OCI-LY7 (cell line): ENCODE measurements around the gene SEMA7A. TPM values are rescaled to one million over a fixed set of nuclear protein-coding genes. Genes with fewer than 3 reads are reported as not detected.

Source experiments
- BruUV-seq: library from RNA; stranded (reverse); fragments of 400-500 nt; replicated peaks from 2 replicates; lab custom pipeline; 2021; lab: Mats Ljungman, UMichigan
- CTCF ChIA-PET: fragments of 300-600 bp; sonication (Branson Sonifier 250); formaldehyde crosslinking; loops from one replicate; lab custom pipeline; 2022; ENCODE audit warnings: antibody characterized with exemption; ENCODE audit not compliant: unreplicated experiment; lab: Charles Lee
- POLR2A ChIA-PET: fragments of 300-600 bp; sonication (Branson Sonifier 250); formaldehyde crosslinking; loops from one replicate; lab custom pipeline; 2022; ENCODE audit warnings: antibody characterized with exemption; lab: Charles Lee
- DNase-seq: peaks from one replicate; pipeline ENCODE4 v3.0.0-alpha.2; 2015; ENCODE audit warnings: low spot score
- H2AFZ ChIP-seq: fragments of 200-600 bp; sonication (generic), shearing (Covaris generic); 2 replicates; pipeline ENCODE4 v1.6.1; 2014; ENCODE audit warnings: mild to moderate bottlenecking, antibody characterized with exemption, low read length, moderate library complexity
- H3K27ac ChIP-seq: fragments of 200-600 bp; sonication (generic); 2 replicates; pipeline ENCODE4 v1.5.1; 2014; ENCODE audit warnings: mixed run types, low read depth, mild to moderate bottlenecking, moderate library complexity, low read length, inconsistent platforms; ENCODE audit not compliant: poor library complexity, severe bottlenecking
- H3K36me3 ChIP-seq: fragments of 200-600 bp; sonication (generic); 2 replicates; pipeline ENCODE4 v1.6.1; 2014; ENCODE audit warnings: mild to moderate bottlenecking, antibody characterized with exemption, low read length, moderate library complexity, mixed read lengths; ENCODE audit not compliant: insufficient read depth
- H3K4me1 ChIP-seq: fragments of 200-600 bp; sonication (generic); 2 replicates; pipeline ENCODE4 v1.5.1; 2014; ENCODE audit warnings: mild to moderate bottlenecking, low read length; ENCODE audit not compliant: insufficient read depth, poor library complexity, severe bottlenecking
- H3K4me2 ChIP-seq: fragments of 200-600 bp; sonication (generic); 2 replicates; pipeline ENCODE4 v1.6.1; 2014; ENCODE audit warnings: mild to moderate bottlenecking, low read length
- H3K4me3 ChIP-seq: fragments of 200-600 bp; sonication (generic); 2 replicates; pipeline ENCODE4 v1.5.1; 2014; ENCODE audit warnings: mild to moderate bottlenecking, low read depth, low read length; ENCODE audit not compliant: poor library complexity, severe bottlenecking
- H3K79me2 ChIP-seq: fragments of 200-600 bp; sonication (generic); 2 replicates; pipeline ENCODE4 v1.6.1; 2016; ENCODE audit warnings: low read depth, mild to moderate bottlenecking, low read length, moderate library complexity, mixed read lengths; ENCODE audit not compliant: insufficient read depth
- H3K9me2 ChIP-seq: fragments of 200-600 bp; sonication (generic); 2 replicates; pipeline ENCODE4 v1.6.1; 2016; ENCODE audit warnings: mild to moderate bottlenecking, low read length, mixed read lengths; ENCODE audit not compliant: insufficient read depth
- H3K9me3 ChIP-seq: fragments of 200-600 bp; sonication (generic); 2 replicates; pipeline ENCODE4 v1.6.1; 2014; ENCODE audit warnings: mild to moderate bottlenecking, mixed run types, low read length, mixed read lengths
- H4K20me1 ChIP-seq: fragments of 200-600 bp; sonication (generic); 2 replicates; pipeline ENCODE4 v1.6.1; 2014; ENCODE audit warnings: mild to moderate bottlenecking, antibody characterized with exemption, low read length, moderate library complexity, mixed read lengths; ENCODE audit not compliant: insufficient read depth
- CTCF ChIP-seq: fragments of 200-600 bp; sonication (generic); conservative IDR thresholded peaks from 2 replicates; pipeline ENCODE4 v1.5.1; 2014; ENCODE audit warnings: mild to moderate bottlenecking, antibody characterized with exemption, low read length, moderate library complexity, mixed read lengths
- EZH2phosphoT487 ChIP-seq: fragments of 200-600 bp; sonication (generic); IDR thresholded peaks from 2 replicates; pipeline ENCODE4 v1.6.1; 2018; ENCODE audit warnings: low read depth, borderline replicate concordance, mild to moderate bottlenecking, mixed run types, antibody characterized with exemption, low read length, moderate library complexity, mixed read lengths
- intact Hi-C: fragments of 100-400 bp; cut with micrococcal nuclease; formaldehyde crosslinking; loops from one replicate; pipeline ENCODE4 v1.10.0; 2022; ENCODE audit not compliant: unreplicated experiment
- total RNA-seq, 2 experiments: library from RNA; depleted of rRNA in 1 of 2; stranded (reverse); fragments of >200 nt in 1 of 2; shearing (Covaris generic) in 1 of 2; gene quantifications; 2 replicates each; pipeline ENCODE4 v1.2.3, GENCODE V29; 2014 to 2022

SEMA7A gene
- total RNA-seq, 2 experiments from 2014 or later: 0.06 to 1.0 TPM

GRCh38 chr15:74425630-74426029 lies 8.1 kb downstream of the SEMA7A start:
- H3K9me3 ChIP-seq: no peaks in the 10 kb centered on the region
- no peaks in the 10 kb centered on the region for H3K36me3 ChIP-seq
- H3K27ac ChIP-seq: no peak overlapping the region
- no peak for DNase-seq
- ChIA-PET POLR2A (no interaction called here), CTCF (interaction anchor here (0.6 kb wide), 1 partner anchor 22 kb away, joined by 3 read pairs; no protein-coding TSS in a partner anchor)
- BruUV-seq: no TSS peak
- H3K9me2 ChIP-seq: no peaks in the 10 kb centered on the region
- no peaks in the 10 kb centered on the region for H3K79me2 ChIP-seq
- TF ChIP-seq CTCF (no peak), EZH2phosphoT487 (no peak)
- peaks cover 28% of the 10 kb centered on the region for H3K4me1 ChIP-seq
- no peaks in the 10 kb centered on the region for H4K20me1 ChIP-seq
- intact Hi-C loops: no loop called here
- H3K4me2 ChIP-seq: no peak overlapping the region
- H2AFZ ChIP-seq: no peak overlapping the region
- H3K4me3 ChIP-seq: no peak overlapping the region

GRCh38 chr15:74424901-74425528 lies 8.7 kb downstream of the SEMA7A start:
- TF ChIP-seq CTCF: no peak
- TF ChIP-seq EZH2phosphoT487: no peak
- ChIA-PET CTCF (no interaction called here), POLR2A (no interaction called here)
- intact Hi-C loops: no loop called here
- Histone ChIP-seq H3K4me3 (no peak overlapping the region), H3K4me1 (peaks cover 34% of the 10 kb centered on the region), H3K9me3 (no peaks in the 10 kb centered on the region), H3K27ac (no peak overlapping the region), H3K4me2 (no peak overlapping the region), H3K79me2 (no peaks in the 10 kb centered on the region), H4K20me1 (no peaks in the 10 kb centered on the region), H3K9me2 (no peaks in the 10 kb centered on the region), H2AFZ (no peak overlapping the region), H3K36me3 (no peaks in the 10 kb centered on the region)
- no peak for DNase-seq
- no TSS peak for BruUV-seq
